Activated naive CD8-positive, alpha-beta T cell treated with anti-CD3 and anti-CD28 coated beads, Interleukin-2, amount 10 ng/mL, durations not matched to agents 7 days and 5 days (primary cell): Measurements from ENCODE around the gene GAST. TPM values are rescaled to one million over a fixed set of nuclear protein-coding genes. Genes with fewer than 3 reads are reported as not detected.
"Not testable (repeated sequence)": the region's sequence is repeated elsewhere in the genome, so short reads cannot be mapped to it uniquely, and the experiment has no call there.

Source experiments
- ATAC-seq: fragments of 150-1000 bp; cut with Tn5 transposase; one replicate; pipeline ENCODE4 v1.10.0; 2021; ENCODE audit warnings: low read depth, moderate library complexity
- POLR2A ChIA-PET: fragments of 350-600 bp; sonication (Branson Sonifier 250); formaldehyde crosslinking; loops from one replicate; lab custom pipeline; 2021; ENCODE audit warnings: antibody characterized with exemption; lab: Charles Lee
- DNase-seq: peaks from one replicate; pipeline ENCODE4 v3.0.0; 2021
- H3K27ac Mint-ChIP-seq: one replicate; pipeline ENCODE4 v1.8.0; 2022; ENCODE audit warnings: mild to moderate bottlenecking, mixed read lengths
- H3K27me3 Mint-ChIP-seq: one replicate; pipeline ENCODE4 v1.8.0; 2022; ENCODE audit warnings: mild to moderate bottlenecking, moderate library complexity, mixed read lengths
- H3K36me3 Mint-ChIP-seq: one replicate; pipeline ENCODE4 v1.8.0; 2021; ENCODE audit warnings: mild to moderate bottlenecking, mixed read lengths
- H3K4me1 Mint-ChIP-seq: one replicate; pipeline ENCODE4 v1.8.0; 2021; ENCODE audit warnings: mixed read lengths
- H3K4me3 Mint-ChIP-seq: one replicate; pipeline ENCODE4 v1.8.0; 2022; ENCODE audit warnings: mild to moderate bottlenecking, moderate library complexity, mixed read lengths
- H3K9me3 Mint-ChIP-seq: one replicate; pipeline ENCODE4 v1.8.0; 2021; ENCODE audit warnings: mixed read lengths
- total RNA-seq, 2 experiments: library from RNA; stranded (reverse); gene quantifications; one replicate each; pipeline ENCODE4 v1.2.3, GENCODE V29; 2021

The GAST gene
- total RNA-seq, 2 experiments from 2014 or later = not detected

DNA sequence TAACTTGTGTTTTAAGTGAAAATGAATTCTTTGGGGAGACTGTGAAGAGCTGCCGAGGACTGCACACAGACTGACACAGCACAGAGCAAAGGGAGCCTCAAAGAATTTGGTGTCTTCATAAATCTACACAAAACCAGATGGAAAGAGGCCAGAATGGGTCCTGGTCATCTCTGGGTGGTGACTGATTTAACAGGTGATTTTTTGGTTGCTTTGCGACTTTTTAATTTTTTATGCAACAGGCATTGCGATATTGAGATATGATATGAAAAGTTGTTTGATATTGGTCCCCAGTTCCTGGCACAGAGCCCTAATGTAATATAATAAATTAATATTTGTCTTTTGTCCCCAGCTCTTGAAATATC, 36.1 kb upstream of the GAST start:
- no peaks in the 10 kb centered on the region for H3K27me3 Mint-ChIP-seq
- no peak overlapping the region for H3K27ac Mint-ChIP-seq
- peaks cover 4% of the 10 kb centered on the region for H3K36me3 Mint-ChIP-seq

DNA sequence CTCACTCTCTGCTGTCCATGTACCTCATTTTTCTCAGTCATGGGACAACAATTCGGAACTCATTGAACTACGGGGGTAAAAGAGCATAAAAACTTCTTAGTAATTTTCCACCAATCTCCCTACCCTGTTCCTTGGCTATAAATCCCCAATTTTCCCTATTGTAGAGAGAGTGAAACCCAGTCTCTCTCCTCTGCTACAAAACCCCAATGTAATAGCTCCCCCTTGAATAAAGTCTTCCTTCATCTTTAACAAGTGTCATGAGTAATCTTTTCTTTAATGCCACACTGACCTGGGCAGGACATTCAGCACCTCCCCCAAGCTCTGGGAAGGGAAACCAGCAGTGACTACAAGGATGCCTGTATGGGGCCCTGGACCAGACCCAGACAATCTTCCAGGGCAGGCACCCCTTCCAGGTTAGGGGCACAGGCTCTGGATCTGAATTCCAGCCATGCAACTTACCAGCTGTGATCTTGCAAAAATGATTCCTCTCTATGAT, 33.7 kb upstream of the GAST start:
- POLR2A ChIA-PET = interaction anchor here (0.6 to 8.1 kb wide), 6 partner anchors 9 to 1189 kb away, joined by 4 to 331 read pairs (median 7); partner anchors contain the start of gene EIF1
- H3K9me3 Mint-ChIP-seq = peaks cover 4% of the 10 kb centered on the region
- H3K36me3 Mint-ChIP-seq = peaks cover 4% of the 10 kb centered on the region
- ATAC-seq = peak; percentile 6
- H3K4me3 Mint-ChIP-seq = peak overlapping the region; percentile 91
- peak overlapping the region; percentile 92 for H3K27ac Mint-ChIP-seq
- DNase-seq = no peak
- H3K27me3 Mint-ChIP-seq = no peaks in the 10 kb centered on the region
- H3K4me1 Mint-ChIP-seq = peaks cover 46% of the 10 kb centered on the region

More for the DNA sequence above, 36.1 kb upstream of the GAST start:
- DNase-seq = no peak
- Mint-ChIP-seq H3K4me1 (peaks cover 45% of the 10 kb centered on the region), H3K4me3 (no peak overlapping the region), H3K9me3 (peaks cover 4% of the 10 kb centered on the region)
- no peak for ATAC-seq
- POLR2A ChIA-PET = interaction anchor here (0.7 to 8.1 kb wide), 2 partner anchors 9 to 14 kb away, joined by 3 to 331 read pairs; partner anchors contain the start of gene EIF1

DNA sequence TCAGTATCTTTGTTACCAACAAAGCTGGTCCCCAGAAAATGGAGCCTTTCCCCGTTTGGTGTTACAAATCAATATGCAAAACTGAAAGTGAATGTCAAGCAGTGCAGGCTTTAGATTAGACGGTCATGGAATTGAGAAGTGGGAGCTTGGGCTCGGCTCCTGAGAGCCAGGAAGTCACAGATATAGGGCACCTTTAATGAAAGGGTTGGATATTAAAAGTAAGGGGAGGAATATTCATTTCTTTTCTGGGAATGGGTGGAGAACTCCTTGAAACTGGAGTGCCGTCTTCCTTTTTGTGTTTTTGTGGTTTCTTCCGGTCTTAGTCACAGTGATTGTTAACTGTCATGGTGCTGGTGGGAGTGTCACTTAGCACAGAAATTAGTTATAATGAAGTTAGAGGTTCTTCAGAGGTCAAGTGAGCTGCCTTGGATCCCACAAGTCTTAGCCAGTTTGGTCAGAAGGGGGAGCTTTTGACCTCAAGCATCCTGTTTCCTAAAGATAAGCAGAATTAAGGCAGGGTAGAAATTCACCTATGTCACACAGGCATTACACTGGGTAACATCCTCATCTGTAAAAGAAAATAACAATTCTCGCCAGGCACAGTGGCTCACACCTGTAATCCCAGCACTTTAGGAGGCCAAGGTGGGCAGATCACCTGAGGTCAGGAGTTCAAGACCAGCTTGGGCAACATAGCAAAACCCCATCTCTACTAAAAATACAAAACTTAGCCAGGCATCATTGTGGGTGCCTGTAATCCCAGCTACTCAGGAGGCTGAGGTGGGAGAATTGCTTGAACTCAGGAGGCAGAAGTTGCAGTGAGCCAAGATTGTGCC, 33.0 kb upstream of the GAST start:
- peak overlapping the region; percentile 92 for H3K27ac Mint-ChIP-seq
- ATAC-seq (peak; percentile 91), DNase-seq (no peak)
- no peaks in the 10 kb centered on the region for H3K27me3 Mint-ChIP-seq
- peak overlapping the region; percentile 91 for H3K4me3 Mint-ChIP-seq
- peaks cover 46% of the 10 kb centered on the region for H3K4me1 Mint-ChIP-seq
- H3K36me3 Mint-ChIP-seq = peaks cover 4% of the 10 kb centered on the region
- POLR2A ChIA-PET = interaction anchor here (0.6 to 8.1 kb wide), 7 partner anchors 9 to 1189 kb away, joined by 4 to 331 read pairs (median 7); partner anchors contain the start of gene EIF1
- peaks cover 4% of the 10 kb centered on the region for H3K9me3 Mint-ChIP-seq

DNA sequence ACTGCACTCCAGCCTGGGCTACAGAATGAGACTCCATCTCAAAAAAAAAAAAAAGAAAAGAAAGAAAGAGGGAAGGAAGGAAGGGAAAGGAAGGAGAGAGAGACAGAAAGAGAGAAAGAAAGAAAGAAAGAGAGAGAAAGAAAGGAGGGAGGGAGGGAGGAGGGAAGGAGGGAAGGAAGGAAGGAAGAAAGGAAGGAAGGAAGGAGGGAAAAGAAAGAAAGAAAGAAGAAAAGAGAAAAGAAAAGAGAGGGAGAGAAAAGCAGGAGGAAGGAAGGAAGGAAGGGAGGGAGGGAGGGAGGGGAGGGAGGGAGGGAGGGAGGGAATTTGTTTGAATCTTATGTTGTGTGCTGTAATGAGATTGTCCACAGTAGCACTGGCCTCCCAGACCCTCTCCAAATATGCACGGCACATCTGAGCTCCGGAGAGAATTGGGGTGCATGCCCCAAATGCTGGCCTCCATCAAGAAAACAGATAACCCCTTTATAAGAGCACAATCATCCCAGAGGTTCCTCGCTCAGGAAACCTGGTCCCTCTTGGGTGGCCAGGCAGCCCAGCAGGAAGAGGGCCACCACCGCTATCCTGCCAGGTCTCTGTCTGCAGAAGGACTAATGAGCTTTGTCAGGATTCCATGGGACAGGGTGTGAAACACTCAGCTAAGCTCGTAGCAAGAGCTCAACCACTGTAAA, 32.2 kb upstream of the GAST start:
- H3K4me3 Mint-ChIP-seq = peak overlapping the region; percentile 91
- H3K36me3 Mint-ChIP-seq = peaks cover 4% of the 10 kb centered on the region
- H3K4me1 Mint-ChIP-seq = peaks cover 46% of the 10 kb centered on the region
- DNase-seq = no peak
- H3K27me3 Mint-ChIP-seq = no peaks in the 10 kb centered on the region
- ATAC-seq = no peak
- H3K9me3 Mint-ChIP-seq = peaks cover 4% of the 10 kb centered on the region
- peak overlapping the region; percentile 92 for H3K27ac Mint-ChIP-seq
- POLR2A ChIA-PET = interaction anchor here (0.7 to 8.1 kb wide), 4 partner anchors 10 to 1135 kb away, joined by 4 to 331 read pairs (median 36); partner anchors contain the start of gene EIF1

DNA sequence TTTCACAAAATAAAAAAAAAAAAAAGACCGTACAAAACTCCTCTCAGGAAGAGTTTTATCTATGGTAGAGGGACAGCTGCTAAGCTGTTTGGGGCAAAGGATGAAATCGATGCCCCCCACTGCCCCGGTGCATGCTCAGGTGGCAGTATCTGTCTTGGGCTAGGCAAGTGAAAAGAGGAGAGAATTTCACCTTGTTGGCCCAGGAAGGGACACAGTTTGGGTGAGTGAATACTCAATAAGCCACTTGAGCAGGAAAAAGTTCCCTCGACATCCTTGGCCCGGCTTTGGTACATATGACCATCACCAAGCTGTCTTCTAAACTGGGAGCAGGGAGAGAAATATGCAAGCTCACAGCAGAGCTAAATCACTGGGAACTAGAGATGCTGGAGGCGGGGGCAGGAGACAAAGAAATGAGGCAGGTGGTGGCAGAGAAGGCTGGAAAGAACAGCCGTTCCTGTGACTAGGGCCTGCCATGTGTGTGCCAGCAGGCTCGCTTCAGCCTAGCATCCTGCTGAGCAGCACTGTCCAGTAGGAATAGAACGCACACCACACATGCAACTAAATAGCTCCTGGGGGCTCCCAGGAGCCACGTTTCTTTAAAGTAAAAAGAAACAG, 31.6 kb upstream of the GAST start:
- Mint-ChIP-seq H3K27ac (no peak overlapping the region), H3K4me1 (peaks cover 46% of the 10 kb centered on the region), H3K9me3 (peaks cover 4% of the 10 kb centered on the region), H3K27me3 (no peaks in the 10 kb centered on the region), H3K36me3 (peaks cover 4% of the 10 kb centered on the region), H3K4me3 (no peak overlapping the region)
- DNase-seq (no peak), ATAC-seq (no peak)
- POLR2A ChIA-PET = interaction anchor here (1.8 to 8.1 kb wide), 3 partner anchors 10 to 16 kb away, joined by 7 to 331 read pairs (median 66); partner anchors contain the start of gene EIF1

DNA sequence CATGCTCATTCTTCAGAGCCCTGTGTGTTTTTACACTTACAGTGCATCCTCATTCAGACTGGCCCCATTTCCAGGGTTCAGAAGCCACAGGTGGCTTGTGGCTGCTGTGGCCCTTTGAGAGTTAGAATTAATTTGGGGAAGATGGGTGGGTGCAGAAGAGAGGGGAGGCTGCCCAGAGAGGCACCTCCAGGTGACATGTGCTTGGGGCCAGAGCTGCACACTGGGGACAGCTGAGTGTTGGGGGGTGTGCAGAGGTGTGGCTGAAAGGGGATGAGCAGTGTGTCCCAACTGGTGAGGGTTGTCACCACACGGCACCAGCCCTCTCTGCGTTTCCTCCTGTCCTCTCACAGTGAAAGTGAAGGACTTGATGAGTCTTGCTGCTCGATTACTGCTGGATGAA, 30.4 kb upstream of the GAST start:
- ATAC-seq = no peak
- Mint-ChIP-seq H3K9me3 (peaks cover 3% of the 10 kb centered on the region), H3K4me3 (peak overlapping the region; percentile 6), H3K4me1 (peaks cover 38% of the 10 kb centered on the region), H3K27ac (peak overlapping the region; percentile 54), H3K36me3 (peaks cover 2% of the 10 kb centered on the region), H3K27me3 (no peaks in the 10 kb centered on the region)
- no peak for DNase-seq
- POLR2A ChIA-PET = interaction anchor here (4.9 to 8.1 kb wide), 2 partner anchors 8 to 15 kb away, joined by 66 to 331 read pairs; partner anchors contain the start of gene EIF1

DNA sequence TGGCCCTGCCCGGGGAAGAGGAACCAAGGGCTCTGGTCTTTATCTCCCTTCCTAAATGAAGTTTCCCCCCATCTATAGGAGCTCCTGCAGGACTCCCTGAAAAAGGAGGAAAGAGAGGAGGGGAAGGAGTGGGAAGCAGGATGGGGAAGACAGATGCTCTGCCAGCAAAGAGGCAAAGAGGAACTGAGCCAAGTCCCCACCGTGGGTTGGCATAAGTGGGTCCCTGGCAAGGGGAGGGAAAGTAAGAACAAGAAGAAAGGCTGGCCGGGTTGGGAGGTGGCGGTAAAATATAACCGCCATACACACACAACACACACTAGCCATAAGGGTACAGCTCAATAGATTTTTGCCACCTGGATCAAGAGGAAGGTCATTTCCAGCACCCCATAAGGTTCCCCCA, 29.5 kb upstream of the GAST start:
- Mint-ChIP-seq H3K4me1 (peaks cover 40% of the 10 kb centered on the region), H3K36me3 (peaks cover 2% of the 10 kb centered on the region), H3K4me3 (no peak overlapping the region), H3K27ac (no peak overlapping the region), H3K27me3 (no peaks in the 10 kb centered on the region), H3K9me3 (peaks cover under 1% of the 10 kb centered on the region)
- ATAC-seq (no peak), DNase-seq (no peak)
- POLR2A ChIA-PET = interaction anchor here (8.1 kb wide), 1 partner anchor 8 kb away, joined by 331 read pairs; the partner anchor contains the start of gene EIF1

DNA sequence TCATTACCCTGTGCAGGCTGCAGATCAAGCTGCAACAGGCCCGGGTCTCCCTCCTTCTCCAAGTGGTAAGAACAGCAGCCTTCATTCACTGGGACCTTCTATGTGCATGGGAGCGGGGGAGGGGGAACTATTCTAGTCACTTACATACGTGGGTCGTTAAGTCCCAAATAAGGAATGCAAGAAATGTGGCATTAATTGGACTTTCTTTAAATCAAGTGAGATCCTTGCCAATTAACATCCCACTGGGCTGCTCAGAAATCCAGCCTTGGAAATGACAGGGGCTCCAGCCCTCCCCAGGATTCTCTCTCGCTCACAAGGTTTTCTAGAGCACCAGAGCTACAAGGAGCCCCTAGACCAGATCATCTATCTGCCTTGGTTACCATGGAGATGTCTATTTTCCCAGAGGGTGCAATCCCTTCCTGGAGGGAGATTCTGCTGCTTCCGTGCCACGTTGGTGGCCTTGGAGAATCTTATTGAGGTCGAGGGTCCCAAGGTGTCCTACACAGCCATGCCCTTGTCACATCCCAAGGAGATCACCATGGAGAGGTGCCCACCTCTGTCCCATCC, 28.6 kb upstream of the GAST start:
- Mint-ChIP-seq H3K27ac (no peak overlapping the region), H3K27me3 (no peaks in the 10 kb centered on the region), H3K9me3 (no peaks in the 10 kb centered on the region), H3K36me3 (no peaks in the 10 kb centered on the region), H3K4me3 (no peak overlapping the region), H3K4me1 (peaks cover 37% of the 10 kb centered on the region)
- DNase-seq (no peak), ATAC-seq (no peak)
- POLR2A ChIA-PET = no interaction called here

DNA sequence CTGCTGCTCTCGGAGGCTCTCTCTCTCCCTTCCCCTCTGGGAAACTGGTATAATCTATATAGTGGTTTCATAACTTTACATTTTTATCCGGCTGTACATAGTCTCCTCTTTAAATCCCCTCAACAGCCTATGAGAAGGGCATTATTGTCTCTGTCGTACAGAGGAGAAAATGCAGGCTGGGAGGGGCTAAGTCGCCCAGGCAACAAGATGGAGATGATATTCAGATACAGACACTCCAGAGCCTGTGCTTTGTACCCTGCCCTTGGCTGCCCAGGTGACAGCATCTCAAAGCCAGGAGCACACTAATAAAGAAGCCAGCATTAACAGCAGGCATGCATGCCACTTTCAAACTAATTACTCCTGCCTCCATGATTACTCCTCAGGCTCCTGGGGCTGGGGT, 28.1 kb upstream of the GAST start:
- H3K4me1 Mint-ChIP-seq = peaks cover 32% of the 10 kb centered on the region
- H3K36me3 Mint-ChIP-seq = no peaks in the 10 kb centered on the region
- H3K4me3 Mint-ChIP-seq = no peak overlapping the region
- H3K27me3 Mint-ChIP-seq = no peaks in the 10 kb centered on the region
- POLR2A ChIA-PET = interaction anchor here (0.6 kb wide), 2 partner anchors 1076 to 1124 kb away, joined by 3 read pairs; no protein-coding TSS in a partner anchor
- H3K27ac Mint-ChIP-seq = no peak overlapping the region
- no peaks in the 10 kb centered on the region for H3K9me3 Mint-ChIP-seq
- ATAC-seq = no peak
- DNase-seq = no peak

DNA sequence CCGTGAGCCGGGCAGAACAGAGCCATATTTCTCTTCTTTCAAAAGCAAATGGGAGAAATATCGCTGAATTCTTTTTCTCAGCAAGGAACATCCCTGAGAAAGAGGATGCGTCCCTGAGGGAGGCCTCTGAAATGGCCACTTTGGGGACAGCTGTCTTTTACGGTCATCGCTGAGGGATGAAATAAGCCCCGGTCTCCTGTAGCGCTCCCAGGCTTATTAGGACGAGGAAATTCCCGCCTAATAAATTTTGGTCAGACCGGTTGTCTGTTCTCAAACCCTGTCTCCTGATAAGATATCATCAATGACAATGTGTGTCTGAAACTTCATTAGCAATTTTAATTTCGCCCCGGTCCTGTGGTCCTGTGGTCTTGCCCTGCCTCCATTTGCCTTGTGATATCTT, 26.4 kb upstream of the GAST start:
- Mint-ChIP-seq H3K36me3 (peaks cover 13% of the 10 kb centered on the region), H3K4me1 (peaks cover 24% of the 10 kb centered on the region)
- H3K27me3 Mint-ChIP-seq, H3K27ac Mint-ChIP-seq, H3K9me3 Mint-ChIP-seq, DNase-seq, ATAC-seq, POLR2A ChIA-PET, H3K4me3 Mint-ChIP-seq: not testable (repeated sequence)

DNA sequence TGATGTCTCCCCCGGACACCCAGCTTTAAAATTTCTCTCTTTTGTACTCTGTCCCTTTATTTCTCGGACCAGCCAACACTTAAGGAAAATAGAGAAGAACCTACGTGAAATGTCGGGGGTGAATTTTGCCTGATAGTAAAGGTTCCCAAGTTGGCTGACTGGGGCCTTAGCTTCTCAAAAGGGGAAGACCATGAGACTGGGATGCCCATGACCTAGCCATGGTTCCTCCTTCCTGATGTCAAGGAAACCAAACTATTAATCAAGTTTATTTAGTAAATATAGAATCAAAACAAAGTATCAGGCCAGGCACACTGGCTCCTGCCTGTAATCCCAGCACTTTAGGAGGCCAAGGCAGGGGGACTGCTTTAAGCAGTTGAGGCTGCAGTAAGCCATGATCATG, 25.9 kb upstream of the GAST start:
- H3K36me3 Mint-ChIP-seq = peaks cover 18% of the 10 kb centered on the region
- POLR2A ChIA-PET = no interaction called here
- H3K27me3 Mint-ChIP-seq = no peaks in the 10 kb centered on the region
- peaks cover 27% of the 10 kb centered on the region for H3K4me1 Mint-ChIP-seq
- H3K4me3 Mint-ChIP-seq = no peak overlapping the region
- DNase-seq (no peak), ATAC-seq (no peak)
- no peaks in the 10 kb centered on the region for H3K9me3 Mint-ChIP-seq
- H3K27ac Mint-ChIP-seq = no peak overlapping the region

DNA sequence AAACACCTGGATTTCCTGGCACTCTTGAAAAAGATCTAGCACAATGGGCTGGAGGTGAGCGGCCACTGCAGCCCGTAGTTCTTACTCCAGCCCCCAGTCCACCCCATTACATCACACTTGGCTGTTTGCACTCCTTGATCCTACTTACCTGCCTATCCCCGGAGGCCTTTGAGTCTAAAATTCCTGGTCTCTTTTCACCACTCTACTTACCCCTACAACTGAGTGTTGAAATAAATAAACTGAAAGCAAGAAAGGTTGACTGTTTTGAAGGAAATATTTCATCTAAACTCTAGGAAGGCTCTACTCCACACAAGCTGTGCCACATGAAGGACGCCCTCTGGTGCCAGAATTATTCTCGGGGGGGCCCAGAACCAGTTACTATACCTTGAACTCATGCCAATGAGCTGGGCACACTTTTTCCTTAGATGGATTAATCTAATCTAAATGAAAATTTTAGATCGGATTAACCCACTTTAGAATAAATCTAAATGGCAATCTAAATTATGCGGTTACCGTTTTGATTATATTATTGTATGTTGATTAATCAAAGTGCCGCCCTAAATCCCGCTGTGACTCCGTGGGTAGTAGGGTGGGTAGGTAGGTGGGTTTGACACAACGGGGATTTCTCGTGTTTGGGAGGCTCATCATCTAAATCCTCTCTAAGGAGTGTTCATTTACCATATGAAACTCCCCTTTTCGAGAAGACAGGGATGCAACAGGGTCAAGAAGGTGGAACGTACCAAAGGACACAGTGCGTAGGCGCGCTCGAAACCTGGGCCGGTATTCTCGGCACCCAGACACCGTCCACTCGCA, 24.1 kb upstream of the GAST start:
- POLR2A ChIA-PET = interaction anchor here (0.6 to 5.8 kb wide), 34 partner anchors 9 to 1589 kb away, joined by 3 to 331 read pairs (median 4); partner anchors contain the start of genes ACLY, CCR7, FKBP10 and KLHL11
- H3K27me3 Mint-ChIP-seq = no peaks in the 10 kb centered on the region

More for the DNA sequence above, 24.1 kb upstream of the GAST start:
- peak; percentile 55 for DNase-seq
- Mint-ChIP-seq H3K4me3 (peak overlapping the region; percentile 90), H3K27ac (peak overlapping the region; percentile 95), H3K4me1 (peaks cover 27% of the 10 kb centered on the region), H3K36me3 (peaks cover 30% of the 10 kb centered on the region), H3K9me3 (no peaks in the 10 kb centered on the region)
- peak; percentile 9 for ATAC-seq
